NCI-H2227 (cell line): ENCODE results near the gene ADGRA1.
"Not testable (repeated sequence)": the region's sequence is repeated elsewhere in the genome, so short reads cannot be mapped to it uniquely, and the experiment has no call there.

Source experiments
- DNase-seq: peaks from one replicate; lab custom pipeline; 2025; ENCODE audit not compliant: unreplicated experiment; lab: John Stamatoyannopoulos, UW

The ADGRA1 gene

DNA sequence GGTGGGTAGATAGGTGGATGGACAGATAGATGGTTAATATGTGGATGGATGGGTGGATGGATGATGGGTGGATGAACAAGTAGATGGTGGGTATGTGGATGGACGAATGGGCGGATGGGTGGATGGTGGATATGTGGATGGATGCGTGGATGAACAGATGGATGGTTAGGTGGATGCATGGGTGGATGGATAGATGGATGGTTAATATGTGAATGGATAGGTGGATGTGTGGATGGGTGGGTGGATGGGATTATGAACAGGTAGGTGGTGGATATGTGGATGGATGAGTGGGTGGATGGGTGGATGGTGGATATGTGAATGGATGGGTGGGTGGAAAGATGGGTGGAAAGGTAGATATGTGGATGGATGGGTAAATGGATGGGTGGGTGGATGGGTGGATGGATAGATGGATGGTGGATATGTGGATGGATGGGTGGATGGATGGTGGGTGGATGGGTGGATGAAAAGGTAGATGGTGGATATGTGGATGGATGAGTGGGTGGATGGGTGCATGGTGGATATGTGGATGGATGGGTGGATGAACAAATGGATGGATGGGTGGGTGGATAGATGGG lies 87.1 kb downstream of the ADGRA1 start:
- DNase-seq = no peak

- DNase-seq = not testable (repeated sequence)
These were observed 87.9 kb downstream of the ADGRA1 start for GRCh38 chr10:133175624-133176023.

GRCh38 chr10:133176546-133176945 lies 88.8 kb downstream of the ADGRA1 start:
- DNase-seq = no peak

- no peak for DNase-seq
These were observed 89.8 kb downstream of the ADGRA1 start for GRCh38 chr10:133177380-133178157.

DNA sequence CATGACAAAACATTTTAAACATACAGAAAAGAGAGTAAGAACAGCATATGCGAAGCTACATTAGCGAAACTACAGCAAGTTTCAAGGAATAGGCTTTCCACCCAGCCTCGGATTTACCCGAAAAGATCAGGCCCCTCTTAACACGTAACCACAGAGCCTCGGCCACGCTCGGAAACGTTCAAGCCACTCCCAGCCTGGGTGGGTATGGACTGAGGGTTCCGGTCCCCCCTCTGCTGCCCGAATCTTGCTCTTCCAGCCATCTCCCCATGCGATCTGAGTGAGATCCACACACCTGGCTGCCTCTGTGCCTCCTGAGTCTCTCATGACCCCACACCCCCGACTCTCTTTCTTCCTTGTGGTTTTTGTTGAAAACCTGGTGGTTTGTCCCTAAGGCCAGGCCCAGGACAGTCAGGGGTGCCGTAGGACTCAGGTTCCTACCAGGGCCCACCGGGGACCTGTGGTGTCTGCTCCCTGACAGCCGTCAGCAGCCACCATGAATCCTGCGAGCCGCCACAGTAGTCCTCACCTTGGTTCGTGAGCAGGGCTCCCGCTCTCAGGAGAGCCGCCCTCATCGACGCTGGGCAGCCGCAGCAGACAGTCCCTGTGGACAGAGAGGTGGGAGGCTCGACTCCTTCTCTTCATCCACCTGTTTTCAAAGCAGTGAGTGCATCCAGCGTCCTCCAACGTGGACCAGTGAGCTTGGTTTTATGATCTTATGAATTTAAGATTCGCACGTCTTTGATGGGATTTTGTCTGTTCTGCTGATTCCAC lies 90.8 kb downstream of the ADGRA1 start:
- DNase-seq = no peak

DNA sequence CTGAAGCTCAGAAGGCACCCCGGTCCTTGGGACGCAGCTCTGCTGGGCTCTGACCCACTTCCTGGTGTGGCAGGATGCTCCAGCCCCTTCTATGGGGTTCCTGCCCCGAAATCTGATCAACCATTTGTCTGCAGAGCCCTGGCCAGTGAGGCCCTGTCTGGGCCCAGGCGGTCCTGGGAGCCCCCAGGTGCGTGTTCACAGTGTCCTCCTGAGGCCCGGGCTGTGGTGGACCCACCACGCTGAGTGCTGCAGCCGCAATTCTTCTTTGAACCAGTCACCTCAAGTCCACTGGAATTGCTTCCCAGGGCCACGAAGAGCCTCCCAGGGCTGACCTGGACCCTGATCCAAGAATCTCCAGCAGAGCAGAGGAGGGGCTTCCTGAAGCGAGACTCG lies 91.4 kb downstream of the ADGRA1 start:
- no peak for DNase-seq

GRCh38 chr10:133179651-133180050 lies 91.9 kb downstream of the ADGRA1 start:
- DNase-seq = no peak

DNA sequence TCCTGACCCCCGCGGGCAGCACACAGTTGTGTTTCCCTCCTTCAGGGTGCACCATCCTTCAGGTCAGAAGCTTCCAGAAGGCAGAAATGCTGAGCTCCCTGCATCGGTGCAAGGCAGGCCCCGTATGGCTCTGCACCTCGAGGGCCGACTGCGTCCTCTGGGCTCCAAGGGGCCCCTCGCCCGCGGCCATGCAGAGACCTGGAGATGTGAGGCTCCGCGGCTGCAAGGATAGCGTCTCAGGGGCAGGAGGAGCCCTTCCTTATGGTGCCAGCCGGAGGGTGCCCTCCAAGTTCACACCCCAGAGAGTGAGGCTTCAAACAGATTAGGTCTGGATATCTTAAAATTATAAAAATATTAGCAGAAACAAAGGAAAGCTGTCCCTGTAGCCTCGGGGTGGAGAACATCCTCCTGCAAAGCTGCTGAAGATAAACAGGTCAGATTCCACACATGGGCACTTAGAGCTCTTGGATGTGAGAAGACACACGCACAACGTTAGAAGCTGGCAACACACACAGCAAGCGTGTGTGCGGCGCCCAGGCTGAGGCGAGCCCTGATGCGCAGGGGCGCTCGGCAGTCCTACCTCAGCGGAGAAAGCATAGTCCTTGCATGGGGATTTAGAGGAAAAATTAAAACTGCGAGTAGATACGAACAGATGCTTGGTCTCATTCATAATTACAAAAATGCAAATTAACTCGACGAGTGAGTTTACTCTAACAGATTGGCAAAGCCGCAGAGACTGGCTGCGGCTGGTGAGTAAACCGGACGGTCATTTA lies 92.7 kb downstream of the ADGRA1 start:
- no peak for DNase-seq

- no peak for DNase-seq
These were observed 93.4 kb downstream of the ADGRA1 start for GRCh38 chr10:133180965-133181639.
